HG02885 (cell line): ENCODE data around the gene MYH10.

Experiments used
- ATAC-seq: cut with Tn5 transposase; IDR thresholded peaks from one replicate; pipeline ENCODE4 v1.9.1; 2021; ENCODE audit warnings: mild to moderate bottlenecking; ENCODE audit not compliant: unreplicated experiment, poor library complexity

Gene MYH10

GRCh38 chr17:8503368-8503767 lies 127.2 kb downstream of the MYH10 start:
- ATAC-seq = no peak

- no peak for ATAC-seq
Measured at GRCh38 chr17:8502126-8502525, 128.4 kb downstream of the MYH10 start.

- no peak for ATAC-seq
Measured at GRCh38 chr17:8500609-8501008, 129.9 kb downstream of the MYH10 start.

GRCh38 chr17:8499614-8500013 lies 130.9 kb downstream of the MYH10 start:
- no peak for ATAC-seq

GRCh38 chr17:8499171-8499570 lies 131.4 kb downstream of the MYH10 start:
- no peak for ATAC-seq

GRCh38 chr17:8496081-8496480 lies 134.4 kb downstream of the MYH10 start:
- no peak for ATAC-seq

GRCh38 chr17:8494506-8495111 lies 135.9 kb downstream of the MYH10 start:
- no peak for ATAC-seq

- ATAC-seq = no peak
Measured at GRCh38 chr17:8494021-8494420, 136.5 kb downstream of the MYH10 start.

- ATAC-seq = no peak
Measured at GRCh38 chr17:8492121-8492520, 138.4 kb downstream of the MYH10 start.

GRCh38 chr17:8490256-8491023 lies 140.1 kb downstream of the MYH10 start:
- no peak for ATAC-seq

GRCh38 chr17:8489841-8490240 lies 140.7 kb downstream of the MYH10 start:
- ATAC-seq = no peak

- ATAC-seq = no peak
Measured at GRCh38 chr17:8488901-8489300, 141.6 kb downstream of the MYH10 start.

- ATAC-seq = no peak
Measured at GRCh38 chr17:8488491-8488890, 142.0 kb downstream of the MYH10 start.

GRCh38 chr17:8487743-8488142 lies 142.8 kb downstream of the MYH10 start:
- ATAC-seq = no peak

GRCh38 chr17:8487130-8487645 lies 143.3 kb downstream of the MYH10 start:
- no peak for ATAC-seq

GRCh38 chr17:8485491-8485890 lies 145.0 kb downstream of the MYH10 start:
- ATAC-seq = no peak

GRCh38 chr17:8484465-8484864 lies 146.1 kb downstream of the MYH10 start:
- no peak for ATAC-seq

GRCh38 chr17:8482546-8482945 lies 148.0 kb downstream of the MYH10 start:
- ATAC-seq = no peak

- no peak for ATAC-seq
Measured at GRCh38 chr17:8481703-8482102, 148.8 kb downstream of the MYH10 start.

GRCh38 chr17:8481089-8481488 lies 149.4 kb downstream of the MYH10 start:
- ATAC-seq = no peak

- ATAC-seq = no peak
Measured at GRCh38 chr17:8480011-8480976, 150.2 kb downstream of the MYH10 start.
